Hepatocyte (in vitro differentiated cells): ENCODE measurements around the gene IKZF2. TPM values are rescaled to one million over a fixed set of nuclear protein-coding genes. Genes with fewer than 3 reads are reported as not detected.

ENCODE experiments used
- DNase-seq: peaks from one replicate; pipeline ENCODE4 v3.0.0-alpha.2; 2016; ENCODE audit warnings: low spot score
- H2AFZ ChIP-seq: fragments of 200-600 bp; sonication (generic); 2 replicates; pipeline ENCODE4 v1.6.0; 2016; ENCODE audit warnings: antibody characterized with exemption, mild to moderate bottlenecking
- H3K27ac ChIP-seq: fragments of 200-600 bp; sonication (generic); 2 replicates; pipeline ENCODE4 v1.5.1; 2016; ENCODE audit warnings: mild to moderate bottlenecking
- H3K27me3 ChIP-seq: fragments of 200-600 bp; sonication (generic); 2 replicates; pipeline ENCODE4 v1.6.1; 2016
- H3K36me3 ChIP-seq: fragments of 200-600 bp; sonication (generic); replicated peaks from 2 replicates; pipeline ENCODE4 v1.5.1; 2016; ENCODE audit warnings: low read depth; ENCODE audit not compliant: insufficient read depth
- H3K4me1 ChIP-seq: fragments of 200-600 bp; sonication (generic); 2 replicates; pipeline ENCODE4 v1.5.1; 2016; ENCODE audit warnings: mild to moderate bottlenecking, moderate library complexity; ENCODE audit not compliant: insufficient read depth
- H3K4me2 ChIP-seq: fragments of 200-600 bp; sonication (generic); 2 replicates; pipeline ENCODE4 v1.6.0; 2016
- H3K4me3 ChIP-seq: fragments of 200-600 bp; sonication (generic); 2 replicates; pipeline ENCODE4 v1.5.1; 2016; ENCODE audit warnings: mild to moderate bottlenecking
- H3K79me2 ChIP-seq: fragments of 200-600 bp; sonication (generic); 2 replicates; pipeline ENCODE4 v1.6.0; 2017; ENCODE audit warnings: mild to moderate bottlenecking
- H3K9me2 ChIP-seq: fragments of 200-600 bp; sonication (generic); replicated peaks from 2 replicates; pipeline ENCODE4 v1.6.0; 2017; ENCODE audit warnings: mild to moderate bottlenecking; ENCODE audit not compliant: insufficient read depth
- H3K9me3 ChIP-seq: fragments of 200-600 bp; sonication (generic); 2 replicates; pipeline ENCODE4 v1.5.1; 2016; ENCODE audit warnings: low read depth, mild to moderate bottlenecking
- H4K20me1 ChIP-seq: fragments of 200-600 bp; sonication (generic); 2 replicates; pipeline ENCODE4 v1.6.0; 2016; ENCODE audit warnings: mild to moderate bottlenecking; ENCODE audit not compliant: insufficient read depth, poor library complexity, severe bottlenecking
- EZH2 ChIP-seq: fragments of 200-600 bp; sonication (generic); IDR thresholded peaks from 2 replicates; pipeline ENCODE4 v1.6.1; 2016; ENCODE audit warnings: antibody characterized with exemption, mild to moderate bottlenecking, borderline replicate concordance
- EZH2phosphoT487 ChIP-seq: fragments of 200-600 bp; sonication (generic); IDR thresholded peaks from one replicate; pipeline ENCODE4 v1.6.1; 2018; ENCODE audit warnings: antibody characterized with exemption, mild to moderate bottlenecking, low read depth, moderate library complexity; ENCODE audit not compliant: unreplicated experiment, severe bottlenecking
- WGBS: methylation state at CpG from one replicate; pipeline ENCODE4 v1.1.6; 2016; ENCODE audit warnings: low lambda C conversion rate; ENCODE audit errors: missing lambda C conversion rate; 5-methylcytosine and 5-hydroxymethylcytosine counted together
- polyA plus RNA-seq: library from polyadenylated mRNA; unstranded; fragments of >200 nt; fragmentation: Nextera tagmentation; extraction: Ambion mirVana; gene quantifications from 2 replicates; pipeline ENCODE4 v1.2.1, GENCODE V29; 2016
- total RNA-seq: library from RNA; depleted of rRNA; stranded (reverse); fragments of >200 nt; gene quantifications from 2 replicates; pipeline ENCODE4 v1.2.3, GENCODE V29; 2014
- TF ChIP-seq, protein P1 (sequence below): fragments of 200-600 bp; sonication (generic); IDR thresholded peaks from 2 replicates; pipeline ENCODE4 v1.5.1; 2016; ENCODE audit warnings: antibody characterized with exemption, mild to moderate bottlenecking; ENCODE audit not compliant: poor library complexity

IKZF2 gene
- total and polyA plus RNA-seq, 2 experiments from 2014 or later = 1.4 to 13.1 TPM

GRCh38 chr2:213020268-213020667 is 131.1 kb downstream of the IKZF2 start:
- Histone ChIP-seq H2AFZ (no peak overlapping the region), H3K27ac (no peak overlapping the region), H3K4me1 (no peaks in the 10 kb centered on the region), H3K9me3 (no peaks in the 10 kb centered on the region), H4K20me1 (no peaks in the 10 kb centered on the region), H3K27me3 (no peaks in the 10 kb centered on the region), H3K79me2 (no peaks in the 10 kb centered on the region), H3K4me3 (no peak overlapping the region), H3K9me2 (no peaks in the 10 kb centered on the region), H3K36me3 (no peaks in the 10 kb centered on the region), H3K4me2 (no peak overlapping the region)
- TF ChIP-seq, protein P1, sequence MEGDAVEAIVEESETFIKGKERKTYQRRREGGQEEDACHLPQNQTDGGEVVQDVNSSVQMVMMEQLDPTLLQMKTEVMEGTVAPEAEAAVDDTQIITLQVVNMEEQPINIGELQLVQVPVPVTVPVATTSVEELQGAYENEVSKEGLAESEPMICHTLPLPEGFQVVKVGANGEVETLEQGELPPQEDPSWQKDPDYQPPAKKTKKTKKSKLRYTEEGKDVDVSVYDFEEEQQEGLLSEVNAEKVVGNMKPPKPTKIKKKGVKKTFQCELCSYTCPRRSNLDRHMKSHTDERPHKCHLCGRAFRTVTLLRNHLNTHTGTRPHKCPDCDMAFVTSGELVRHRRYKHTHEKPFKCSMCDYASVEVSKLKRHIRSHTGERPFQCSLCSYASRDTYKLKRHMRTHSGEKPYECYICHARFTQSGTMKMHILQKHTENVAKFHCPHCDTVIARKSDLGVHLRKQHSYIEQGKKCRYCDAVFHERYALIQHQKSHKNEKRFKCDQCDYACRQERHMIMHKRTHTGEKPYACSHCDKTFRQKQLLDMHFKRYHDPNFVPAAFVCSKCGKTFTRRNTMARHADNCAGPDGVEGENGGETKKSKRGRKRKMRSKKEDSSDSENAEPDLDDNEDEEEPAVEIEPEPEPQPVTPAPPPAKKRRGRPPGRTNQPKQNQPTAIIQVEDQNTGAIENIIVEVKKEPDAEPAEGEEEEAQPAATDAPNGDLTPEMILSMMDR = no peak
- TF ChIP-seq EZH2phosphoT487 (no peak), EZH2 (no peak)
- DNase-seq = no peak
- WGBS = 93% methylated on average over 3 of the region's 3 CpGs

DNA sequence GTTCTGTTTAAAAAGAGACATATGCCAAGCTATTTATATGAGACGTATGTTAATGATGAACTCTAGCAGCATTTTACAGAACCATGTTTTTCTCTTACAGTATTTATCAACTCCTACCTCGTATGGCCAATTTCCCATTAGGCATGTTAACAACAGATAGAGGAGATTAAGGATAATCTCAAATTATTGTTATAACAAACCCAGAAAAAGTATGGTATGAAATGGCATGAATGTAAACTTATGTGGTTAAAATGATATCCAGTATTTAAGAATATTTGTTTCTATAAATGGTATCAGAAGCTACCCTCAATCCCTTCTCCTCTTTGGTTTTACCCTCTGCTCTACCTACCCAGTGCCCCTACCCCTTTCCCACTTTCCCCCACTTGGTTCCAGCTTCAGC is 132.0 kb downstream of the IKZF2 start:
- 81% methylated on average over 2 of the region's 2 CpGs for whole genome bisulfite sequencing
- no peak for DNase-seq
- Histone ChIP-seq H3K9me3 (no peaks in the 10 kb centered on the region), H3K79me2 (no peaks in the 10 kb centered on the region), H2AFZ (no peak overlapping the region), H3K36me3 (no peaks in the 10 kb centered on the region), H3K4me1 (no peaks in the 10 kb centered on the region), H3K4me2 (no peak overlapping the region), H3K4me3 (no peak overlapping the region), H4K20me1 (no peaks in the 10 kb centered on the region), H3K27ac (no peak overlapping the region), H3K9me2 (no peaks in the 10 kb centered on the region), H3K27me3 (no peaks in the 10 kb centered on the region)
- TF ChIP-seq EZH2 (no peak), EZH2phosphoT487 (no peak)
- TF ChIP-seq, protein P1 = no peak

DNA sequence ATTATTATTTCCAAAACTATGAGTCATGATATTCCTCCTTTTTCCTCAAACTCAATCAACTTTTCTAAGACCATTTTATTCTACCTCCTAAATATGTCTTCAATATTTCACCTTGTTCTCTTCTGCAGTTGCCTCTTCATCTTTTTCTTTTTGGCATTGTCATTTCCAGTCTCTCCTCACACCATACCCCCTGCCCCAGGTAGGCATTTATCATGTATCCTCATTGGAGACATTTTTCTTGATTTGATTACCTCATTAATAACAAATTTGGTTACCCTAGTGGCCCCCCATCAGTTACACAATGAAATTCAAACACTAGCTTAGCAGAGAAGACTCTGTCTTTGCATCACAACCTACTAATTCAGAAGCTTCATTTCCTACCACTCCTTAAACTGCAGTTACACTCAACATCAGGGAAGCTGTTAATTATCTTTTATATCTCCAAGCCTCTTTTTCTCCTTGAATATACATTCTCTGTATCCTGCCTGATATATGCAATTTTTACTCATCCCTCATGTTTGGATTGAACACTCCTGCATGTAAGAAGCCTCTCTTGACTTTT is 133.0 kb downstream of the IKZF2 start:
- H3K27me3 ChIP-seq = no peaks in the 10 kb centered on the region
- no peaks in the 10 kb centered on the region for H4K20me1 ChIP-seq
- no peaks in the 10 kb centered on the region for H3K9me2 ChIP-seq
- H3K9me3 ChIP-seq = no peaks in the 10 kb centered on the region
- H3K27ac ChIP-seq = no peak overlapping the region
- no peak overlapping the region for H3K4me3 ChIP-seq
- H2AFZ ChIP-seq = no peak overlapping the region
- H3K36me3 ChIP-seq = no peaks in the 10 kb centered on the region
- H3K79me2 ChIP-seq = no peaks in the 10 kb centered on the region
- no peak overlapping the region for H3K4me2 ChIP-seq
- TF ChIP-seq EZH2phosphoT487 = no peak
- no peak for TF ChIP-seq EZH2
- TF ChIP-seq, protein P1 = no peak
- DNase-seq = no peak
- H3K4me1 ChIP-seq = no peaks in the 10 kb centered on the region

DNA sequence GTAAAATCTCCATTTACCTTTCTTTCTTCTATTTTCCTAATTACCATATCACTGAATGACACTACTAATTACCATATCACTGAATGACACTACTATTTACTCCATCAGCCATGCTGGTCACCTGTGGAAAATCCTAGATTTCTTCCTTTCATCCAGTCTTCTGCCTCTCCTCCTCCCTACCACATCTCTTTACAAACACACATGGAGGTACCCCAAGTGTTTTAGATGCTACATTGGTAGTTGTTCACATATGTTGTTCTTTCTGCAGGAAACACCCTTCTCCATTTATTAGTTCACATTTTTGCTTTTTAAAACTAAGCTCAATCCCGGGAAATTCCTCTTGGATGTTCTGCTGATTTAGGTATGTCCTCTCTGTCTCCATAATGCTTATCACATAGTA is 134.0 kb downstream of the IKZF2 start:
- no peaks in the 10 kb centered on the region for H3K4me1 ChIP-seq
- H2AFZ ChIP-seq = no peak overlapping the region
- TF ChIP-seq EZH2phosphoT487 (no peak), EZH2 (no peak)
- TF ChIP-seq, protein P1 = no peak
- H3K79me2 ChIP-seq = no peaks in the 10 kb centered on the region
- no peak overlapping the region for H3K4me3 ChIP-seq
- H3K9me3 ChIP-seq = no peaks in the 10 kb centered on the region
- no peaks in the 10 kb centered on the region for H3K9me2 ChIP-seq
- WGBS = 100% methylated on average over 1 of the region's 1 CpG
- no peaks in the 10 kb centered on the region for H3K36me3 ChIP-seq
- no peak overlapping the region for H3K27ac ChIP-seq
- no peak overlapping the region for H3K4me2 ChIP-seq
- H3K27me3 ChIP-seq = no peaks in the 10 kb centered on the region
- no peak for DNase-seq
- no peaks in the 10 kb centered on the region for H4K20me1 ChIP-seq
